WTC11 (cell line): ENCODE data around the gene GSTT2B. TPM values are rescaled to one million over a fixed set of nuclear protein-coding genes. Genes with fewer than 3 reads are reported as not detected.

Experiments used
- ATAC-seq: fragments of 200-7000 bp; cut with Tn5 transposase; 2 replicates; pipeline ENCODE4 v1.10.0; 2021; ENCODE audit warnings: mild to moderate bottlenecking, moderate library complexity
- CTCF ChIA-PET: fragments of 300-600 bp; sonication (Branson Sonifier 250); formaldehyde crosslinking; loops from one replicate; lab custom pipeline; 2021; ENCODE audit warnings: antibody characterized with exemption; lab: Charles Lee
- POLR2A ChIA-PET: fragments of 350-600 bp; sonication (Branson Sonifier 250); formaldehyde crosslinking; loops from one replicate; lab custom pipeline; 2021; ENCODE audit warnings: antibody characterized with exemption; lab: Charles Lee
- DNase-seq: peaks from one replicate; pipeline ENCODE4 v3.0.0; 2021; ENCODE audit warnings: low spot score
- H3K27ac Mint-ChIP-seq: 2 replicates; pipeline ENCODE4 v1.8.0; 2021; ENCODE audit warnings: mixed read lengths
- H3K27me3 Mint-ChIP-seq: 2 replicates; pipeline ENCODE4 v1.8.0; 2021; ENCODE audit warnings: low read depth, mild to moderate bottlenecking, moderate library complexity, mixed read lengths
- H3K36me3 Mint-ChIP-seq: 2 replicates; pipeline ENCODE4 v1.8.0; 2021; ENCODE audit warnings: mixed read lengths
- H3K4me1 Mint-ChIP-seq: 2 replicates; pipeline ENCODE4 v1.8.0; 2022; ENCODE audit warnings: mixed read lengths
- H3K4me3 Mint-ChIP-seq: 2 replicates; pipeline ENCODE4 v1.8.0; 2021; ENCODE audit warnings: mild to moderate bottlenecking, moderate library complexity, mixed read lengths
- H3K9me3 Mint-ChIP-seq: 2 replicates; pipeline ENCODE4 v1.8.0; 2021; ENCODE audit warnings: mixed read lengths
- ARID4B ChIP-seq: sonication (generic); formaldehyde crosslinking; IDR thresholded peaks from 2 replicates; pipeline ENCODE4 v1.8.0; 2023; ENCODE audit warnings: missing genetic modification reagents, mild to moderate bottlenecking, borderline replicate concordance
- CDX4 ChIP-seq: fragments of 250-450 bp; sonication (Bioruptor Pico); IDR thresholded peaks from 2 replicates; pipeline ENCODE4 v1.9.0; 2021; ENCODE audit warnings: moderate library complexity, mild to moderate bottlenecking, inconsistent platforms, borderline replicate concordance
- E2F1 ChIP-seq: sonication (generic); formaldehyde crosslinking; IDR thresholded peaks from 2 replicates; pipeline ENCODE4 v1.8.0; 2022; ENCODE audit warnings: mild to moderate bottlenecking, missing genetic modification reagents
- E2F4 ChIP-seq: sonication (generic); formaldehyde crosslinking; IDR thresholded peaks from 2 replicates; pipeline ENCODE4 v1.8.1; 2022; ENCODE audit warnings: low read depth, mild to moderate bottlenecking, moderate library complexity, missing genetic modification reagents, borderline replicate concordance
- FOXP4 ChIP-seq: sonication (generic); formaldehyde crosslinking; IDR thresholded peaks from 2 replicates; pipeline ENCODE4 v1.8.0; 2022; ENCODE audit warnings: mild to moderate bottlenecking, missing genetic modification reagents
- HMGXB4 ChIP-seq: sonication (generic); formaldehyde crosslinking; IDR thresholded peaks from 2 replicates; pipeline ENCODE4 v1.8.1; 2023; ENCODE audit warnings: mild to moderate bottlenecking, moderate library complexity, missing genetic modification reagents
- IRF1 ChIP-seq: sonication (generic); formaldehyde crosslinking; IDR thresholded peaks from 2 replicates; pipeline ENCODE4 v1.8.0; 2023; ENCODE audit warnings: missing genetic modification reagents
- MXD4 ChIP-seq: fragments of 250-450 bp; sonication (Bioruptor Pico); IDR thresholded peaks from 2 replicates; pipeline ENCODE4 v1.8.0; 2021; ENCODE audit warnings: mild to moderate bottlenecking, moderate library complexity, borderline replicate concordance
- NFATC4 ChIP-seq: fragments of 250-450 bp; sonication (Bioruptor Pico); IDR thresholded peaks from 2 replicates; pipeline ENCODE4 v1.9.0; 2021; ENCODE audit warnings: mild to moderate bottlenecking
- NFE2L1 ChIP-seq: sonication (generic); formaldehyde crosslinking; IDR thresholded peaks from 2 replicates; pipeline ENCODE4 v1.8.1; 2023; ENCODE audit warnings: missing genetic modification reagents
- PRRX2 ChIP-seq: fragments of 250-450 bp; sonication (Bioruptor Pico); IDR thresholded peaks from 2 replicates; pipeline ENCODE4 v1.8.0; 2021; ENCODE audit warnings: mild to moderate bottlenecking
- SMAD4 ChIP-seq: sonication (generic); formaldehyde crosslinking; IDR thresholded peaks from 2 replicates; pipeline ENCODE4 v1.8.0; 2022; ENCODE audit warnings: mild to moderate bottlenecking, missing genetic modification reagents
- SOX15 ChIP-seq: fragments of 250-450 bp; sonication (Bioruptor Pico); IDR thresholded peaks from 2 replicates; pipeline ENCODE4 v1.9.0; 2021; ENCODE audit warnings: mild to moderate bottlenecking
- TCF7 ChIP-seq: sonication (generic); formaldehyde crosslinking; IDR thresholded peaks from 2 replicates; pipeline ENCODE4 v1.8.0; 2022; ENCODE audit warnings: mild to moderate bottlenecking, low read depth, missing genetic modification reagents, moderate library complexity
- ZMAT4 ChIP-seq: fragments of 250-450 bp; sonication (Bioruptor Pico); IDR thresholded peaks from 2 replicates; pipeline ENCODE4 v1.9.0; 2021; ENCODE audit warnings: mild to moderate bottlenecking
- ZNF416 ChIP-seq: fragments of 250-450 bp; sonication (Bioruptor Pico); IDR thresholded peaks from 2 replicates; pipeline ENCODE4 v1.9.0; 2021; ENCODE audit warnings: mild to moderate bottlenecking, inconsistent platforms
- ZNF512 ChIP-seq: sonication (generic); formaldehyde crosslinking; IDR thresholded peaks from 2 replicates; pipeline ENCODE4 v1.8.1; 2022; ENCODE audit warnings: missing genetic modification reagents, borderline replicate concordance
- total RNA-seq: library from RNA; stranded (reverse); gene quantifications from 3 replicates; pipeline ENCODE4 v1.2.3, GENCODE V29; 2021

Gene GSTT2B
- total RNA-seq, 1 experiment from 2014 or later: 16.6 TPM

GRCh38 chr22:24007253-24008021 lies 46.4 kb upstream of the GSTT2B start:
- ATAC-seq (no peak), DNase-seq (no peak)
- Mint-ChIP-seq H3K4me1 (peaks cover 2% of the 10 kb centered on the region), H3K4me3 (no peak overlapping the region), H3K27me3 (peaks cover 18% of the 10 kb centered on the region), H3K9me3 (peaks cover 5% of the 10 kb centered on the region), H3K27ac (no peak overlapping the region), H3K36me3 (no peaks in the 10 kb centered on the region)
- POLR2A ChIA-PET: no interaction called here
- CTCF ChIA-PET: interaction anchor here (2.1 kb wide), 1 partner anchor 149 kb away, joined by 6 read pairs; no protein-coding TSS in a partner anchor
- TF ChIP-seq ZNF416 (CRISPR knock-in tag): no peak
- no peak for TF ChIP-seq CDX4 (CRISPR knock-in tag)
- TF ChIP-seq IRF1: no peak
- TF ChIP-seq SOX15: no peak
- no peak for TF ChIP-seq NFATC4
- no peak for TF ChIP-seq E2F4 (CRISPR knock-in tag)
- TF ChIP-seq ZNF512 (CRISPR knock-in tag): no peak

GRCh38 chr22:24006914-24007214 lies 45.9 kb upstream of the GSTT2B start:
- H3K9me3 Mint-ChIP-seq: peaks cover 5% of the 10 kb centered on the region
- no peak for ATAC-seq
- CTCF ChIA-PET: no interaction called here
- H3K27ac Mint-ChIP-seq: no peak overlapping the region
- H3K36me3 Mint-ChIP-seq: no peaks in the 10 kb centered on the region
- H3K4me3 Mint-ChIP-seq: no peak overlapping the region
- H3K27me3 Mint-ChIP-seq: peaks cover 18% of the 10 kb centered on the region
- no peak for DNase-seq
- H3K4me1 Mint-ChIP-seq: no peaks in the 10 kb centered on the region; the same call in 1 of the 2 replicates
- POLR2A ChIA-PET: interaction anchor here (0.6 kb wide), 1 partner anchor 13 kb away, joined by 5 read pairs; no protein-coding TSS in a partner anchor
- TF ChIP-seq FOXP4 (CRISPR knock-in tag) (no peak), ZMAT4 (CRISPR knock-in tag) (no peak), ARID4B (CRISPR knock-in tag) (no peak), MXD4 (CRISPR knock-in tag) (no peak), E2F1 (no peak), TCF7 (CRISPR knock-in tag) (no peak), HMGXB4 (no peak), CDX4 (CRISPR knock-in tag) (no peak), SMAD4 (CRISPR knock-in tag) (no peak), NFE2L1 (CRISPR knock-in tag) (no peak), PRRX2 (CRISPR knock-in tag) (no peak)
